ENCODE measurements around the gene MGAT1.

The MGAT1 gene

DNA sequence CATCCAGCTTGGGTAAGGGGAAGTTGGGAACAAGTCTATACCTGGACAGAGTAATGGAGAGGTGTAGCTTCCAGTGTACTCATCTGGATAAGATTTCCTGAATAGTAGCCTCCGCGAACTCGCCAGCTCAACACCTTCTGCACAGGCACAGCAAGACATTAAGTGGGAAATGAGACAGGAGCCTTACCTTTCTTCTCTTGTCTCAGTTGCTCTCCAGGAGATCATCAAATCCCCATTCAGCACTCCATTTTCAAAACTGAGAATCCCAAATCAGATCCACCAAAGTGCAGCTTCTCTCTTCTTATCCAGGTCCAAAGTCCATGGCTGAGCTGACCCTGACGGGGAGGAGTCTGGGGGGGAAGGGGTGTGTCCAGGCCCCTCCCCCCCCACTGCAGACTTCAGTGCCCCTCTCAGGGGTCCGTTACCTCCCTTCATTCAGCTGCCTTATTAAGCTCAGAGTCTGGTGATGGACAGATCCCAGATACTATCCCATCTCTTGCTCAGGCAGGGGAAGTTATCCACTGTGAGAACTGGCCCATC, 5.9 kb upstream of the MGAT1 start:
- no peak for DNase-seq (ENCODE audit: extremely low read depth, low read depth)
- TF ChIP-seq, protein P1, sequence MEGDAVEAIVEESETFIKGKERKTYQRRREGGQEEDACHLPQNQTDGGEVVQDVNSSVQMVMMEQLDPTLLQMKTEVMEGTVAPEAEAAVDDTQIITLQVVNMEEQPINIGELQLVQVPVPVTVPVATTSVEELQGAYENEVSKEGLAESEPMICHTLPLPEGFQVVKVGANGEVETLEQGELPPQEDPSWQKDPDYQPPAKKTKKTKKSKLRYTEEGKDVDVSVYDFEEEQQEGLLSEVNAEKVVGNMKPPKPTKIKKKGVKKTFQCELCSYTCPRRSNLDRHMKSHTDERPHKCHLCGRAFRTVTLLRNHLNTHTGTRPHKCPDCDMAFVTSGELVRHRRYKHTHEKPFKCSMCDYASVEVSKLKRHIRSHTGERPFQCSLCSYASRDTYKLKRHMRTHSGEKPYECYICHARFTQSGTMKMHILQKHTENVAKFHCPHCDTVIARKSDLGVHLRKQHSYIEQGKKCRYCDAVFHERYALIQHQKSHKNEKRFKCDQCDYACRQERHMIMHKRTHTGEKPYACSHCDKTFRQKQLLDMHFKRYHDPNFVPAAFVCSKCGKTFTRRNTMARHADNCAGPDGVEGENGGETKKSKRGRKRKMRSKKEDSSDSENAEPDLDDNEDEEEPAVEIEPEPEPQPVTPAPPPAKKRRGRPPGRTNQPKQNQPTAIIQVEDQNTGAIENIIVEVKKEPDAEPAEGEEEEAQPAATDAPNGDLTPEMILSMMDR (IDR thresholded peaks at IDR 0.05; ENCODE audit: low read depth, low read length): no peak

DNA sequence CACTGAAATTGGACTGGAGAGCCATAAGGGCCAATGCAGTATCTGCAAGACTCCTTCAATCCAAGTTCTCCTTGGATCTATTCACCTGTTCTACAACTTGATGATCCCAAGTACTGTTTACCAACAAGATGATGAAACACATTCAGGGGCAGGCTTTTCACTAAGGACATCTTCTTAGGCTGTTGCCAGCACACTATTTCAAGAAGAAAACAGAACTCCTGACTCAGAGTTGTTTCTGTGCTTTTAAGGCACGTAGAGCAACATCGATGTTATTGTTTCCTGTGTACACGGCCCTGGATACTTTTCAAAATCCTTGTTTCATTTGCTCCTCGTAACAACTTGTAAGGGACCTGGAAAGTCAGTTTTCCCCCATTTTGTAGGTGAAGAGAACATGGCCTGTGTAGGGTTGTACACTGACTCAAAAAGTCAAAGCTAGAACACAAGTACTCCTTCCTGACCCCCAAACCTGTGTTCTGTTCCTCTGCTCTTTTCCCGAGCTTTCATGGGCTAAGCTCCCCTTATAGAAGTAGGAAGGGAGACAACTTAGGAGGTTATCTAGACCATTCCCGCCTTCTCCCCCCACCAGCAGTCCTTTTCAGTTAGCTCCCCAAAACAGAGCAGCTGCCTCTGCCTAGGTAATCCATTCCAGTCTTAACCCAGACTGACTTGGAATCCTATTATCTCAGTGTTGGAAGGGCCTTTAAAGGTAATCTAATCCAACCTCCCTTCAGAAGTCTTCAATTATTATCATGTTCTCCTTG, 5.2 kb upstream of the MGAT1 start:
- TF ChIP-seq, protein P1 (IDR thresholded peaks at IDR 0.05; ENCODE audit: low read depth, low read length): no peak
- DNase-seq (ENCODE audit: extremely low read depth, low read depth): no peak

DNA sequence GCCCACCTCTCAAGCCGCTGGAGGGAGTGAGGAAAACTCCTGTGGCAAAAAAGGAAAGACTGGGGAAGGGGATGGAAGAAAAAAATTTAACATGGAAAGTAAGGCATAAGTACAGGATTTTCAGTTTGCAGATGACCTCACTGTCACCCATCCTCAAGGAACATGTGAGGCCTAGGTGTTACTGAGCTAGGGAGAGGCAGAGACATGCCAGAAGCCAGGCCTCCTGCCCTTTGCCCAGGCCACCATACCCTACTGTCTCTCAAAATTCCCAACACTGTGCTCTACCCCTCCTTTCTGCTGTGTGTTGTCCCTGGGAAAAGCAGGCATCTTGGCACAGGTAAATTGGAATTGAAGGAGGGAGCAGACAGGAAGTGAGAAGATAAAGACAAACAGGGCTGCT, 4.4 kb upstream of the MGAT1 start:
- DNase-seq (ENCODE audit: extremely low read depth, low read depth): no peak
- TF ChIP-seq, protein P1 (IDR thresholded peaks at IDR 0.05; ENCODE audit: low read depth, low read length): no peak

DNA sequence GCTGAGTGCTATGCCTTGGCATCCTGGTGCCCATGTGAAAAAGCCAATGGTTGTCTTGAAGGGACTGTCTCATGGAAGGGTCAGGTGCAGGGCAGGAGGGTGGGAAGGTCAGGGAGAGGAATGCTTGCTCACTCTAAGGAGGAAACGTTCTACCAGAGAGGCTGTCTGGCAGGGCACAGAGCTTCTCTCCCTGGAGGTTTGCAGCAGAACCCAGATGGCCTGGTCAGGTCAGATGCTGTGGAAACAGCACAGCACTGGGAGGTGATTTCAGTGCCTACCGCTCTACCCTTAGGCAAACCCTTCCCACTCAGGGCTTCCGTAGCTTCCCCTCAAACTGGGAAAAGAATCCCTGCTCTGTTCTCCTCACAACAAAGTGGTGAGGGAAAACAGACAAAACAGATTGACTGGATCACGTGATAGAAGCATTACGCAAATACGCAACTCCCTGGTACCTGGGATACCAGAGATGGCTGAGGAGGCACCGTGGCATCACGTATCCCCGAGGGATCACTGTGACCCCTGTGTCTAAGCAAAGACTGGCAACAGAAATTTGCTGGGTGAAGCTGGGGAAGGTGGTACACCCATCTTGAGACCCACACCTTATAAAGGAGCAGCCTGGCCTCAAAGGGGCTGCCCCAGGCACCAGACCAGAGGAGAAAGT, 3.9 kb upstream of the MGAT1 start:
- DNase-seq (ENCODE audit: extremely low read depth, low read depth): no peak
- TF ChIP-seq, protein P1 (IDR thresholded peaks at IDR 0.05; ENCODE audit: low read depth, low read length): no peak

DNA sequence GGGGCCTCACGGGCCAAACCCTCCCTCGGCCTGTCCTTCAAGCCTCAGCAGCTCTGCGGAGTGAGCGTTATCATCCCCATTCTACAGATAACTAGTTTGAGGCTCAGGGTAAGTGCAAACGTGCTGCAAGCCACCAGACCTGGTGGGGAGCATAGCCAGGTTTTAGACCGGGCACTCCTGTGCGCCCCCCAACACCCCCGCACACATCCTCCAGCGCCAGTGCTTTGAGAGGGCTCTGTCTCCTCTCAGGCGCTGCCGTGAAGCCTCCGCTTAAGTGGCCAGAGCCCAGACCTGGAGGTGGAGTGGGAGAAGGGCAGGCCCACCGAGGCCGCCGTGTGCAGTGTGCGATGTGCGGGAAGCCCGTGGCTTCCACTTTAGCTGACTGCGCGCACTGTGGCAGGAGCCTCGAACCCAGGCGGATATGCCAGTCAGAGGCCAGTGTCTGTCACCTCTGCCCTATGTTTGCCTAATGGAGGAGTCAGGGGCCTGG, 1.6 kb upstream of the MGAT1 start:
- no peak for DNase-seq (ENCODE audit: extremely low read depth, low read depth)
- TF ChIP-seq, protein P1 (IDR thresholded peaks at IDR 0.05; ENCODE audit: low read depth, low read length): no peak

DNA sequence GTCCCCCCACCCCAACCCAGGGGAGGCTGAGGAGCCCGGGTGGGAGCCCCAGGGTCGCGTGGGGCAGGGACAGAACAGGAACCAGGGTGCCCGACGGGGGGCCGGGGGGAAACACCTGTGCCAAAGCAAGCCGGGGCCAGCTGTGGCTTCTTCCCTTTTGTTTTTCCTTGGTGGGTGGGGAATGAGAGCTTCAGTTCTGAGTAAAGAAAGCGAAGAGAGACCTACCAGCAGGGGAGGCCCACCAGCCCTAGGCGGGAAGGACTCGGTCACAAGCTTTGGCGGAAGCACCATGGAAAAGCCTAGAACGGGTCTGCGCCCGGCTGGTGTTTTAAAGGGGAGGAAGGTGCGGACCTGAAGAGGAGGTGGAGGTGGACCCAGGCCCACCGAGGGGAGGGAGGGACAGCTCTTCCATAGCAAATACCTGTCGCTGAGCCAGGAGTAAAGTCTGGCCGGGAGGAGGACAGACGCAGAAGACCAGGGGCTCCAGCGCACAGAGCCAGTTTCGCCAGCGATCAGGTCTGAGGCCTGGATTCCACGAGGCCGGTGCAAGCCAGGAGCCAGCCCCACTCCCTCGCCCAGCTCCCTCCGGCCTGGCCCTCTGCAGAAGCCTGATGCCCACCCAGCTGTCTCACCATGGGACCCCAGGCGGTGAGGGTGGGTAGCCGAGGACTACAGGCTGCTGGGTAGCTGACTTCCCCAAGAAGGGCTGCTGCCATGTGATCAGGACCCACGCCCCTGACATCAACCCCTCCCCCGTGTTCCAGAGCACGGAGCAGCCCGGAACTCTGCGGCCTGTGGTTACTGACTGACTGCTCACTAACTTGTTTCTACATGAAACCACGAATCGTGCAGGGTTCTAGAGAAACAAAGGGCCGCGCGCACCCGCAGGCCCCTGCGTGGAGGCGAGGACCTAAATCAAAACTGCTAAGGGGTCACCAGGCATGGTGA, 849 bp upstream of the MGAT1 start:
- TF ChIP-seq, protein P1 (IDR thresholded peaks at IDR 0.05; ENCODE audit: low read depth, low read length): peak; percentile 19
- no peak for DNase-seq (ENCODE audit: extremely low read depth, low read depth)

All from AG09319 (cell line).